ENCODE measurements around the gene MYLK4. TPM values are rescaled to one million over a fixed set of nuclear protein-coding genes. Genes with fewer than 3 reads are reported as not detected.

MYLK4 gene
- total RNA-seq, 1 donor from 2014 or later = 0.23 TPM

GRCh38 chr6:2737885-2738284 lies 12.8 kb downstream of the MYLK4 start:
- no peak for DNase-seq (ENCODE audit: low spot score)
- Mint-ChIP-seq H3K4me1 (ENCODE audit: low read depth) (peaks cover 11% of the 10 kb centered on the region), H3K9me3 (no peaks in the 10 kb centered on the region), H3K27ac (no peak overlapping the region), H3K4me3 (ENCODE audit: low read depth) (no peak overlapping the region), H3K27me3 (ENCODE audit: low read depth) (peaks cover 7% of the 10 kb centered on the region), H3K36me3 (ENCODE audit: low read depth) (no peaks in the 10 kb centered on the region)
- intact Hi-C loops (cut with micrococcal nuclease) = no loop called here

- H3K36me3 Mint-ChIP-seq (ENCODE audit: low read depth) = no peaks in the 10 kb centered on the region
- peaks cover 13% of the 10 kb centered on the region for H3K4me1 Mint-ChIP-seq (ENCODE audit: low read depth)
- H3K27ac Mint-ChIP-seq = no peak overlapping the region
- H3K4me3 Mint-ChIP-seq (ENCODE audit: low read depth) = no peak overlapping the region
- intact Hi-C loops (cut with micrococcal nuclease) = no loop called here
- no peak for DNase-seq (ENCODE audit: low spot score)
- H3K27me3 Mint-ChIP-seq (ENCODE audit: low read depth) = peaks cover 3% of the 10 kb centered on the region
- H3K9me3 Mint-ChIP-seq = no peaks in the 10 kb centered on the region
Measured at GRCh38 chr6:2734488-2735166, 16.1 kb downstream of the MYLK4 start.

GRCh38 chr6:2733736-2734480 lies 16.8 kb downstream of the MYLK4 start:
- Mint-ChIP-seq H3K9me3 (no peaks in the 10 kb centered on the region), H3K4me1 (ENCODE audit: low read depth) (peaks cover 11% of the 10 kb centered on the region), H3K4me3 (ENCODE audit: low read depth) (no peak overlapping the region), H3K27ac (no peak overlapping the region), H3K36me3 (ENCODE audit: low read depth) (no peaks in the 10 kb centered on the region), H3K27me3 (ENCODE audit: low read depth) (peaks cover 3% of the 10 kb centered on the region)
- DNase-seq (ENCODE audit: low spot score) = no peak
- intact Hi-C loops (cut with micrococcal nuclease) = no loop called here

- DNase-seq (ENCODE audit: low spot score) = peak; percentile 17
- no peaks in the 10 kb centered on the region for H3K36me3 Mint-ChIP-seq (ENCODE audit: low read depth)
- H3K4me1 Mint-ChIP-seq (ENCODE audit: low read depth) = peaks cover 8% of the 10 kb centered on the region
- peaks cover 3% of the 10 kb centered on the region for H3K27me3 Mint-ChIP-seq (ENCODE audit: low read depth)
- intact Hi-C loops (cut with micrococcal nuclease) = no loop called here
- H3K27ac Mint-ChIP-seq = no peak overlapping the region
- no peak overlapping the region for H3K4me3 Mint-ChIP-seq (ENCODE audit: low read depth)
- no peaks in the 10 kb centered on the region for H3K9me3 Mint-ChIP-seq
Measured at GRCh38 chr6:2733324-2733723, 17.4 kb downstream of the MYLK4 start.

GRCh38 chr6:2732503-2733089 lies 18.1 kb downstream of the MYLK4 start:
- no peaks in the 10 kb centered on the region for H3K9me3 Mint-ChIP-seq
- intact Hi-C loops (cut with micrococcal nuclease) = no loop called here
- no peak overlapping the region for H3K4me3 Mint-ChIP-seq (ENCODE audit: low read depth)
- peaks cover 3% of the 10 kb centered on the region for H3K27me3 Mint-ChIP-seq (ENCODE audit: low read depth)
- DNase-seq (ENCODE audit: low spot score) = no peak
- no peak overlapping the region for H3K27ac Mint-ChIP-seq
- peaks cover 5% of the 10 kb centered on the region for H3K4me1 Mint-ChIP-seq (ENCODE audit: low read depth)
- no peaks in the 10 kb centered on the region for H3K36me3 Mint-ChIP-seq (ENCODE audit: low read depth)

GRCh38 chr6:2731281-2731909 lies 19.3 kb downstream of the MYLK4 start:
- Mint-ChIP-seq H3K36me3 (ENCODE audit: low read depth) (no peaks in the 10 kb centered on the region), H3K9me3 (no peaks in the 10 kb centered on the region), H3K27me3 (ENCODE audit: low read depth) (peaks cover 3% of the 10 kb centered on the region), H3K4me3 (ENCODE audit: low read depth) (no peak overlapping the region), H3K27ac (no peak overlapping the region), H3K4me1 (ENCODE audit: low read depth) (peaks cover 5% of the 10 kb centered on the region)
- intact Hi-C loops (cut with micrococcal nuclease) = no loop called here
- DNase-seq (ENCODE audit: low spot score) = no peak

- no peak for DNase-seq (ENCODE audit: low spot score)
- Mint-ChIP-seq H3K36me3 (ENCODE audit: low read depth) (no peaks in the 10 kb centered on the region), H3K4me3 (ENCODE audit: low read depth) (no peak overlapping the region), H3K27me3 (ENCODE audit: low read depth) (peaks cover 2% of the 10 kb centered on the region), H3K27ac (no peak overlapping the region), H3K4me1 (ENCODE audit: low read depth) (peaks cover 9% of the 10 kb centered on the region), H3K9me3 (no peaks in the 10 kb centered on the region)
- intact Hi-C loops (cut with micrococcal nuclease) = no loop called here
Measured at GRCh38 chr6:2730353-2731107, 20.2 kb downstream of the MYLK4 start.

GRCh38 chr6:2729921-2730320 lies 20.8 kb downstream of the MYLK4 start:
- intact Hi-C loops (cut with micrococcal nuclease) = no loop called here
- Mint-ChIP-seq H3K36me3 (ENCODE audit: low read depth) (no peaks in the 10 kb centered on the region), H3K9me3 (no peaks in the 10 kb centered on the region), H3K27ac (no peak overlapping the region), H3K4me1 (ENCODE audit: low read depth) (peaks cover 9% of the 10 kb centered on the region), H3K27me3 (ENCODE audit: low read depth) (peaks cover 4% of the 10 kb centered on the region), H3K4me3 (ENCODE audit: low read depth) (no peak overlapping the region)
- no peak for DNase-seq (ENCODE audit: low spot score)

GRCh38 chr6:2725999-2726567 lies 24.6 kb downstream of the MYLK4 start:
- Mint-ChIP-seq H3K9me3 (no peaks in the 10 kb centered on the region), H3K36me3 (ENCODE audit: low read depth) (no peaks in the 10 kb centered on the region), H3K4me3 (ENCODE audit: low read depth) (no peak overlapping the region), H3K27ac (no peak overlapping the region), H3K4me1 (ENCODE audit: low read depth) (peaks cover 4% of the 10 kb centered on the region), H3K27me3 (ENCODE audit: low read depth) (peaks cover 14% of the 10 kb centered on the region)
- intact Hi-C loops (cut with micrococcal nuclease) = no loop called here
- DNase-seq (ENCODE audit: low spot score) = no peak

- peaks cover 4% of the 10 kb centered on the region for H3K4me1 Mint-ChIP-seq (ENCODE audit: low read depth)
- no peak for DNase-seq (ENCODE audit: low spot score)
- no peaks in the 10 kb centered on the region for H3K9me3 Mint-ChIP-seq
- H3K27me3 Mint-ChIP-seq (ENCODE audit: low read depth) = peaks cover 15% of the 10 kb centered on the region
- H3K27ac Mint-ChIP-seq = no peak overlapping the region
- no peak overlapping the region for H3K4me3 Mint-ChIP-seq (ENCODE audit: low read depth)
- no peaks in the 10 kb centered on the region for H3K36me3 Mint-ChIP-seq (ENCODE audit: low read depth)
- intact Hi-C loops (cut with micrococcal nuclease) = no loop called here
Measured at GRCh38 chr6:2725364-2725988, 25.2 kb downstream of the MYLK4 start.

GRCh38 chr6:2721219-2721618 lies 29.5 kb downstream of the MYLK4 start:
- H3K36me3 Mint-ChIP-seq (ENCODE audit: low read depth) = no peaks in the 10 kb centered on the region
- H3K27ac Mint-ChIP-seq = no peak overlapping the region
- H3K9me3 Mint-ChIP-seq = no peaks in the 10 kb centered on the region
- H3K27me3 Mint-ChIP-seq (ENCODE audit: low read depth) = peaks cover 17% of the 10 kb centered on the region
- intact Hi-C loops (cut with micrococcal nuclease) = no loop called here
- DNase-seq (ENCODE audit: low spot score) = no peak
- H3K4me1 Mint-ChIP-seq (ENCODE audit: low read depth) = peaks cover 3% of the 10 kb centered on the region
- no peak overlapping the region for H3K4me3 Mint-ChIP-seq (ENCODE audit: low read depth)

- Mint-ChIP-seq H3K27ac (no peak overlapping the region), H3K4me3 (ENCODE audit: low read depth) (no peak overlapping the region), H3K27me3 (ENCODE audit: low read depth) (peaks cover 10% of the 10 kb centered on the region), H3K36me3 (ENCODE audit: low read depth) (no peaks in the 10 kb centered on the region), H3K9me3 (no peaks in the 10 kb centered on the region), H3K4me1 (ENCODE audit: low read depth) (no peaks in the 10 kb centered on the region)
- DNase-seq (ENCODE audit: low spot score) = no peak
- intact Hi-C loops (cut with micrococcal nuclease) = no loop called here
Measured at GRCh38 chr6:2719093-2719455, 31.6 kb downstream of the MYLK4 start.
